HepG2 (cell line): Measurements from ENCODE around the gene CMKLR1. TPM values are rescaled to one million over a fixed set of nuclear protein-coding genes. Genes with fewer than 3 reads are reported as not detected.

Source experiments
- CHD2 ChIP-seq: IDR thresholded peaks from 2 replicates; pipeline ENCODE4 v1.6.1; 2011; ENCODE audit warnings: low read depth, low read length, improper control_type of control experiment
- FIP1L1 ChIP-seq: fragments of 200-400 bp; formaldehyde crosslinking; IDR thresholded peaks from 2 replicates; pipeline ENCODE4 v1.6.1; 2018; ENCODE audit warnings: low read depth, mild to moderate bottlenecking, low read length, moderate library complexity, borderline replicate concordance; ENCODE audit not compliant: insufficient read depth
- FOXA1 ChIP-seq, 2 experiments: fragments of 450-650 bp in 1 of 2; sonication (generic) in 1 of 2; formaldehyde crosslinking in 1 of 2; IDR thresholded peaks; 2 replicates each; pipeline versions ENCODE4 v1.4.0 to v1.6.1; 2016 to 2020; ENCODE audit warnings: missing genetic modification reagents in 1 of 2
- FOXK2 ChIP-seq: fragments of 450-650 bp; IDR thresholded peaks from 2 replicates; pipeline ENCODE4 v1.6.1; 2016
- FOXP4 ChIP-seq: sonication (generic); formaldehyde crosslinking; IDR thresholded peaks from 2 replicates; pipeline ENCODE4 v1.4.0; 2020; ENCODE audit warnings: missing genetic modification reagents
- GATAD2A ChIP-seq: IDR thresholded peaks from 2 replicates; pipeline ENCODE4 v1.6.1; 2016
- HNF4G ChIP-seq, 2 experiments: sonication (generic) in 1 of 2; formaldehyde crosslinking in 1 of 2; IDR thresholded peaks; 2 replicates each; pipeline versions ENCODE4 v1.4.0 to v1.6.1; 2011 to 2020; ENCODE audit warnings: borderline replicate concordance in 2 of 2, low read depth in 2 of 2, mild to moderate bottlenecking in 2 of 2, low read length in 1 of 2, missing genetic modification reagents in 1 of 2, moderate library complexity in 1 of 2
- LCORL ChIP-seq, 2 experiments: fragments of 450-650 bp in 1 of 2; sonication (generic) in 1 of 2; formaldehyde crosslinking in 1 of 2; IDR thresholded peaks; 2 replicates each; pipeline versions ENCODE4 v1.5.0 to v1.6.1; 2017 to 2020; ENCODE audit warnings: antibody characterized with exemption in 1 of 2, missing genetic modification reagents in 1 of 2
- PHF21A ChIP-seq: sonication (generic); formaldehyde crosslinking; IDR thresholded peaks from 2 replicates; pipeline ENCODE4 v1.5.0; 2020; ENCODE audit warnings: mild to moderate bottlenecking, missing genetic modification reagents
- RAD21 ChIP-seq: fragments of 450-650 bp; formaldehyde crosslinking; IDR thresholded peaks from 2 replicates; pipeline ENCODE4 v1.5.0; 2020; ENCODE audit warnings: mild to moderate bottlenecking
- RXRB ChIP-seq: IDR thresholded peaks from 2 replicates; pipeline ENCODE4 v1.6.1; 2016; ENCODE audit warnings: borderline replicate concordance, missing genetic modification reagents, missing compliant biosample characterization
- SMAD1 ChIP-seq: sonication (generic); formaldehyde crosslinking; IDR thresholded peaks from 2 replicates; pipeline ENCODE4 v1.4.0; 2020; ENCODE audit warnings: missing genetic modification reagents, low read depth, mild to moderate bottlenecking, borderline replicate concordance
- SNAPC2 ChIP-seq: sonication (generic); formaldehyde crosslinking; IDR thresholded peaks from 2 replicates; pipeline ENCODE4 v1.8.1; 2022; ENCODE audit warnings: mild to moderate bottlenecking, missing genetic modification reagents
- ZBTB46 ChIP-seq: sonication (generic); formaldehyde crosslinking; IDR thresholded peaks from 2 replicates; pipeline ENCODE4 v1.4.0; 2020; ENCODE audit warnings: mild to moderate bottlenecking, missing genetic modification reagents, borderline replicate concordance
- ZFP82 ChIP-seq: sonication (generic); formaldehyde crosslinking; IDR thresholded peaks from 2 replicates; pipeline ENCODE4 v1.5.1; 2020; ENCODE audit warnings: mild to moderate bottlenecking, missing genetic modification reagents, borderline replicate concordance
- ZNF331 ChIP-seq: sonication (generic); formaldehyde crosslinking; IDR thresholded peaks from 2 replicates; pipeline ENCODE4 v1.4.0; 2020; ENCODE audit warnings: missing genetic modification reagents
- ZNF362 ChIP-seq: sonication (generic); formaldehyde crosslinking; IDR thresholded peaks from 2 replicates; pipeline ENCODE4 v1.4.0; 2020; ENCODE audit warnings: missing genetic modification reagents, mild to moderate bottlenecking, borderline replicate concordance
- ZNF441 ChIP-seq: sonication (generic); formaldehyde crosslinking; IDR thresholded peaks from 2 replicates; pipeline ENCODE4 v1.7.0; 2021; ENCODE audit warnings: missing genetic modification reagents, borderline replicate concordance
- ZNF614 ChIP-seq: IDR thresholded peaks from 2 replicates; pipeline ENCODE4 v1.6.1; 2018; ENCODE audit warnings: missing biosample characterization, missing genetic modification reagents, inconsistent platforms, borderline replicate concordance
- ZNF615 ChIP-seq: sonication (generic); formaldehyde crosslinking; IDR thresholded peaks from 2 replicates; pipeline ENCODE4 v1.5.0; 2020; ENCODE audit warnings: mild to moderate bottlenecking, missing genetic modification reagents, borderline replicate concordance
- ZNF644 ChIP-seq: IDR thresholded peaks from 2 replicates; pipeline ENCODE4 v1.6.1; 2016; ENCODE audit warnings: low read depth
- ZNF780A ChIP-seq: sonication (generic); formaldehyde crosslinking; IDR thresholded peaks from 2 replicates; pipeline ENCODE4 v1.8.0; 2022; ENCODE audit warnings: mild to moderate bottlenecking, missing genetic modification reagents, moderate library complexity
- polyA plus RNA-seq, 8 experiments: library from polyadenylated mRNA; depleted of rRNA in 3 of 8; stranded (reverse) in 7 of 8; unstranded in 1 of 8; fragments of >200 nt; fragmentation: Illumina TruSeq in 4 of 8; extraction: Trizol in 4 of 8; gene quantifications; 2 replicates each; pipeline versions ENCODE4 v1.2.1 to v1.2.3, GENCODE V29; 2011 to 2016; ENCODE audit warnings: low read depth in 4 of 8, missing spikeins in 1 of 8, mixed read lengths in 1 of 8; ENCODE audit not compliant: insufficient read depth in 1 of 8
- total RNA-seq, 5 experiments: library from RNA; depleted of rRNA; stranded (reverse); fragments of >200 nt; fragmentation: Illumina TruSeq; extraction: Trizol; gene quantifications; 2 replicates each; pipeline ENCODE4 v1.2.3, GENCODE V29; 2016; ENCODE audit warnings: low read depth in 1 of 5
- TF ChIP-seq, protein P1 (sequence below): sonication (generic); formaldehyde crosslinking; IDR thresholded peaks from 2 replicates; pipeline ENCODE4 v1.4.0; 2020; ENCODE audit warnings: mild to moderate bottlenecking, missing genetic modification reagents

Gene CMKLR1
- total and polyA plus RNA-seq, 2 of the 13 experiments (the other 11 are each of a cell fraction or from before 2014, with no cell fraction given) = not detected

GRCh38 chr12:108313606-108314351 is 25.3 kb downstream of the CMKLR1 start (continued):
- TF ChIP-seq LCORL (IDR thresholded peaks at IDR 0.05) (no peak), LCORL (CRISPR knock-in tag; IDR thresholded peaks at IDR 0.05) (no peak; the same call in 1 of the 2 replicates), RAD21 (CRISPR knock-in tag) (no peak), ZNF441 (CRISPR knock-in tag) (no peak), ZNF614 (CRISPR knock-in tag) (peak; percentile 61; the same call in 1 of the 2 replicates), GATAD2A (CRISPR knock-in tag) (peak; percentile 85), FOXA1 (IDR thresholded peaks at IDR 0.05) (no peak), FOXA1 (CRISPR knock-in tag; IDR thresholded peaks at IDR 0.05) (peak; percentile 81), ZFP82 (CRISPR knock-in tag) (no peak), HNF4G (IDR thresholded peaks at IDR 0.05; ENCODE audit: borderline replicate concordance, low read depth, low read length) (peak; percentile 73; the same call in 1 of the 2 replicates), HNF4G (CRISPR knock-in tag; IDR thresholded peaks at IDR 0.05; ENCODE audit: borderline replicate concordance, low read depth) (peak; percentile 37; the same call in 1 of the 2 replicates), ZNF362 (CRISPR knock-in tag) (peak; percentile 96), FIP1L1 (no peak), ZNF331 (peak; percentile 5), FOXK2 (0 out of 2 replicates have a peak, but pooled peaks have one; percentile 17), ZBTB46 (CRISPR knock-in tag) (no peak), CHD2 (no peak), ZNF644 (CRISPR knock-in tag) (0 out of 2 replicates have a peak, but pooled peaks have one; percentile 20), RXRB (CRISPR knock-in tag) (peak; percentile 48; the same call in 1 of the 2 replicates), FOXP4 (CRISPR knock-in tag) (peak; percentile 78), ZNF615 (CRISPR knock-in tag) (no peak), SMAD1 (CRISPR knock-in tag) (no peak; the same call in 1 of the 2 replicates), ZNF780A (CRISPR knock-in tag) (no peak), SNAPC2 (CRISPR knock-in tag) (peak; percentile 36; the same call in 1 of the 2 replicates), PHF21A (CRISPR knock-in tag) (peak; percentile 90; the same call in 1 of the 2 replicates)
- TF ChIP-seq, protein P1, sequence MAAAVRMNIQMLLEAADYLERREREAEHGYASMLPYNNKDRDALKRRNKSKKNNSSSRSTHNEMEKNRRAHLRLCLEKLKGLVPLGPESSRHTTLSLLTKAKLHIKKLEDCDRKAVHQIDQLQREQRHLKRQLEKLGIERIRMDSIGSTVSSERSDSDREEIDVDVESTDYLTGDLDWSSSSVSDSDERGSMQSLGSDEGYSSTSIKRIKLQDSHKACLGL (CRISPR knock-in tag) = no peak
